ENCODE results near the gene MLANA. TPM values are rescaled to one million over a fixed set of nuclear protein-coding genes. Genes with fewer than 3 reads are reported as not detected.

MLANA gene
- total RNA-seq, 1 experiment from 2014 or later = not detected

DNA sequence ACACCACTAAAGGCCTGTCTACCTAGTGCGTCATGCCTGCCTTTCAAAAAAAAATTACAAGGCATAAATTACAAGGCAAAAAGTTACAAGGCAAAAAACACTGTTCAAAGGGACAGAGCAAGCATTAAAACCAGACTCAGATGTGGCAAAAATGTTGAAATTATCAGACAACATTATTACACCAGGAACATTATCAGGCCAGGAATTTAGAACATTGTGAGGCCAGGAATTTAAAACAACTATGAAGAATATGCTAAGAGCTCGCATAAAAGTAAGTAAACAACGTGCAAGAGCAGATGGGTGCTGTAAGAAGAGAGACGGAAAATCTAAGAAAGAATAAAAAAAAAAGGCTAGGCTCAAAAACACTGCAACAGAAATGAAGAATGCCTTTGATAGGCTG is 18.2 kb upstream of the MLANA start (continued):
- TF ChIP-seq, protein P1, sequence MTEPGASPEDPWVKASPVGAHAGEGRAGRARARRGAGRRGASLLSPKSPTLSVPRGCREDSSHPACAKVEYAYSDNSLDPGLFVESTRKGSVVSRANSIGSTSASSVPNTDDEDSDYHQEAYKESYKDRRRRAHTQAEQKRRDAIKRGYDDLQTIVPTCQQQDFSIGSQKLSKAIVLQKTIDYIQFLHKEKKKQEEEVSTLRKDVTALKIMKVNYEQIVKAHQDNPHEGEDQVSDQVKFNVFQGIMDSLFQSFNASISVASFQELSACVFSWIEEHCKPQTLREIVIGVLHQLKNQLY (CRISPR knock-in tag; IDR thresholded peaks at IDR 0.05) = no peak
- TF ChIP-seq, protein P2, sequence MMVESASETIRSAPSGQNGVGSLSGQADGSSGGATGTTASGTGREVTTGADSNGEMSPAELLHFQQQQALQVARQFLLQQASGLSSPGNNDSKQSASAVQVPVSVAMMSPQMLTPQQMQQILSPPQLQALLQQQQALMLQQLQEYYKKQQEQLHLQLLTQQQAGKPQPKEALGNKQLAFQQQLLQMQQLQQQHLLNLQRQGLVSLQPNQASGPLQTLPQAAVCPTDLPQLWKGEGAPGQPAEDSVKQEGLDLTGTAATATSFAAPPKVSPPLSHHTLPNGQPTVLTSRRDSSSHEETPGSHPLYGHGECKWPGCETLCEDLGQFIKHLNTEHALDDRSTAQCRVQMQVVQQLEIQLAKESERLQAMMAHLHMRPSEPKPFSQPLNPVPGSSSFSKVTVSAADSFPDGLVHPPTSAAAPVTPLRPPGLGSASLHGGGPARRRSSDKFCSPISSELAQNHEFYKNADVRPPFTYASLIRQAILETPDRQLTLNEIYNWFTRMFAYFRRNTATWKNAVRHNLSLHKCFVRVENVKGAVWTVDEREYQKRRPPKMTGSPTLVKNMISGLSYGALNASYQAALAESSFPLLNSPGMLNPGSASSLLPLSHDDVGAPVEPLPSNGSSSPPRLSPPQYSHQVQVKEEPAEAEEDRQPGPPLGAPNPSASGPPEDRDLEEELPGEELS (CRISPR knock-in tag; IDR thresholded peaks at IDR 0.05) = no peak
- TF ChIP-seq, protein P3, sequence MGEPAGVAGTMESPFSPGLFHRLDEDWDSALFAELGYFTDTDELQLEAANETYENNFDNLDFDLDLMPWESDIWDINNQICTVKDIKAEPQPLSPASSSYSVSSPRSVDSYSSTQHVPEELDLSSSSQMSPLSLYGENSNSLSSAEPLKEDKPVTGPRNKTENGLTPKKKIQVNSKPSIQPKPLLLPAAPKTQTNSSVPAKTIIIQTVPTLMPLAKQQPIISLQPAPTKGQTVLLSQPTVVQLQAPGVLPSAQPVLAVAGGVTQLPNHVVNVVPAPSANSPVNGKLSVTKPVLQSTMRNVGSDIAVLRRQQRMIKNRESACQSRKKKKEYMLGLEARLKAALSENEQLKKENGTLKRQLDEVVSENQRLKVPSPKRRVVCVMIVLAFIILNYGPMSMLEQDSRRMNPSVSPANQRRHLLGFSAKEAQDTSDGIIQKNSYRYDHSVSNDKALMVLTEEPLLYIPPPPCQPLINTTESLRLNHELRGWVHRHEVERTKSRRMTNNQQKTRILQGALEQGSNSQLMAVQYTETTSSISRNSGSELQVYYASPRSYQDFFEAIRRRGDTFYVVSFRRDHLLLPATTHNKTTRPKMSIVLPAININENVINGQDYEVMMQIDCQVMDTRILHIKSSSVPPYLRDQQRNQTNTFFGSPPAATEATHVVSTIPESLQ (CRISPR knock-in tag; IDR thresholded peaks at IDR 0.05) = no peak
- TF ChIP-seq MYBL2 (CRISPR knock-in tag; IDR thresholded peaks at IDR 0.05) = no peak

DNA sequence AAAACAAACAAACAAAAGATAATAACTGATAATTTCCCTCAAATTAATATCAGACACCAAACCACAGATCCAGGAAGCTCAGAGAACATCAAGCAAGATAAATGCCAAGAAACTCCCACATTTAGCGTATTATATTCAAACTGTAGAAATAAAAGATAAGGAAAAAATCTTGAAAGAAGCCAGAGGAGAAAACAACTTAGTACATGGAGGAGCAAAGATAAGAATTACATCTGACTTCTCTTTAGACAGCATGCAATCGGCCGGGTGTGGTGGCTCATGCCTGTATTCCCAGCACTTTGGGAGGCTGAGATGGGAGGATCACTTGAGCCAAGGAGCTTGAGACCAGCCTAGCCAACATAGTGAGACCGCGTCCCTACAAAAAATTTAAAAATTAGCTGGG is 17.2 kb upstream of the MLANA start:
- no peaks in the 10 kb centered on the region for H3K36me3 Mint-ChIP-seq
- H3K27ac Mint-ChIP-seq = no peak overlapping the region
- CTCF ChIA-PET = interaction anchor here (1.4 kb wide), 1 partner anchor 13 kb away, joined by 5 read pairs; no protein-coding TSS in a partner anchor
- H3K4me1 Mint-ChIP-seq = peaks cover 5% of the 10 kb centered on the region; the same call in 1 of the 2 replicates
- POLR2A ChIA-PET = no interaction called here
- peaks cover 7% of the 10 kb centered on the region for H3K9me3 Mint-ChIP-seq
- DNase-seq (ENCODE audit: low spot score) (no peak), ATAC-seq (no peak)
- H3K27me3 Mint-ChIP-seq (ENCODE audit: low read depth) = peaks cover 4% of the 10 kb centered on the region
- no peak overlapping the region for H3K4me3 Mint-ChIP-seq
- TF ChIP-seq, protein P3 (CRISPR knock-in tag; IDR thresholded peaks at IDR 0.05) = no peak
- TF ChIP-seq, protein P4, sequence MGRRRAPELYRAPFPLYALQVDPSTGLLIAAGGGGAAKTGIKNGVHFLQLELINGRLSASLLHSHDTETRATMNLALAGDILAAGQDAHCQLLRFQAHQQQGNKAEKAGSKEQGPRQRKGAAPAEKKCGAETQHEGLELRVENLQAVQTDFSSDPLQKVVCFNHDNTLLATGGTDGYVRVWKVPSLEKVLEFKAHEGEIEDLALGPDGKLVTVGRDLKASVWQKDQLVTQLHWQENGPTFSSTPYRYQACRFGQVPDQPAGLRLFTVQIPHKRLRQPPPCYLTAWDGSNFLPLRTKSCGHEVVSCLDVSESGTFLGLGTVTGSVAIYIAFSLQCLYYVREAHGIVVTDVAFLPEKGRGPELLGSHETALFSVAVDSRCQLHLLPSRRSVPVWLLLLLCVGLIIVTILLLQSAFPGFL (CRISPR knock-in tag; IDR thresholded peaks at IDR 0.05; ENCODE audit: borderline replicate concordance) = no peak
- TF ChIP-seq KAT7 (CRISPR knock-in tag; IDR thresholded peaks at IDR 0.05; ENCODE audit: borderline replicate concordance) = no peak
- TF ChIP-seq NR1H2 (CRISPR knock-in tag; IDR thresholded peaks at IDR 0.05) = no peak
- TF ChIP-seq, protein P5, sequence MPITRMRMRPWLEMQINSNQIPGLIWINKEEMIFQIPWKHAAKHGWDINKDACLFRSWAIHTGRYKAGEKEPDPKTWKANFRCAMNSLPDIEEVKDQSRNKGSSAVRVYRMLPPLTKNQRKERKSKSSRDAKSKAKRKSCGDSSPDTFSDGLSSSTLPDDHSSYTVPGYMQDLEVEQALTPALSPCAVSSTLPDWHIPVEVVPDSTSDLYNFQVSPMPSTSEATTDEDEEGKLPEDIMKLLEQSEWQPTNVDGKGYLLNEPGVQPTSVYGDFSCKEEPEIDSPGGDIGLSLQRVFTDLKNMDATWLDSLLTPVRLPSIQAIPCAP (CRISPR knock-in tag; IDR thresholded peaks at IDR 0.05) = no peak
- TF ChIP-seq, protein P6, sequence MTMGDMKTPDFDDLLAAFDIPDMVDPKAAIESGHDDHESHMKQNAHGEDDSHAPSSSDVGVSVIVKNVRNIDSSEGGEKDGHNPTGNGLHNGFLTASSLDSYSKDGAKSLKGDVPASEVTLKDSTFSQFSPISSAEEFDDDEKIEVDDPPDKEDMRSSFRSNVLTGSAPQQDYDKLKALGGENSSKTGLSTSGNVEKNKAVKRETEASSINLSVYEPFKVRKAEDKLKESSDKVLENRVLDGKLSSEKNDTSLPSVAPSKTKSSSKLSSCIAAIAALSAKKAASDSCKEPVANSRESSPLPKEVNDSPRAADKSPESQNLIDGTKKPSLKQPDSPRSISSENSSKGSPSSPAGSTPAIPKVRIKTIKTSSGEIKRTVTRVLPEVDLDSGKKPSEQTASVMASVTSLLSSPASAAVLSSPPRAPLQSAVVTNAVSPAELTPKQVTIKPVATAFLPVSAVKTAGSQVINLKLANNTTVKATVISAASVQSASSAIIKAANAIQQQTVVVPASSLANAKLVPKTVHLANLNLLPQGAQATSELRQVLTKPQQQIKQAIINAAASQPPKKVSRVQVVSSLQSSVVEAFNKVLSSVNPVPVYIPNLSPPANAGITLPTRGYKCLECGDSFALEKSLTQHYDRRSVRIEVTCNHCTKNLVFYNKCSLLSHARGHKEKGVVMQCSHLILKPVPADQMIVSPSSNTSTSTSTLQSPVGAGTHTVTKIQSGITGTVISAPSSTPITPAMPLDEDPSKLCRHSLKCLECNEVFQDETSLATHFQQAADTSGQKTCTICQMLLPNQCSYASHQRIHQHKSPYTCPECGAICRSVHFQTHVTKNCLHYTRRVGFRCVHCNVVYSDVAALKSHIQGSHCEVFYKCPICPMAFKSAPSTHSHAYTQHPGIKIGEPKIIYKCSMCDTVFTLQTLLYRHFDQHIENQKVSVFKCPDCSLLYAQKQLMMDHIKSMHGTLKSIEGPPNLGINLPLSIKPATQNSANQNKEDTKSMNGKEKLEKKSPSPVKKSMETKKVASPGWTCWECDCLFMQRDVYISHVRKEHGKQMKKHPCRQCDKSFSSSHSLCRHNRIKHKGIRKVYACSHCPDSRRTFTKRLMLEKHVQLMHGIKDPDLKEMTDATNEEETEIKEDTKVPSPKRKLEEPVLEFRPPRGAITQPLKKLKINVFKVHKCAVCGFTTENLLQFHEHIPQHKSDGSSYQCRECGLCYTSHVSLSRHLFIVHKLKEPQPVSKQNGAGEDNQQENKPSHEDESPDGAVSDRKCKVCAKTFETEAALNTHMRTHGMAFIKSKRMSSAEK (CRISPR knock-in tag; IDR thresholded peaks at IDR 0.05; ENCODE audit: borderline replicate concordance) = no peak
- no peak for TF ChIP-seq RORB (CRISPR knock-in tag; IDR thresholded peaks at IDR 0.05)
- TF ChIP-seq, protein P7, sequence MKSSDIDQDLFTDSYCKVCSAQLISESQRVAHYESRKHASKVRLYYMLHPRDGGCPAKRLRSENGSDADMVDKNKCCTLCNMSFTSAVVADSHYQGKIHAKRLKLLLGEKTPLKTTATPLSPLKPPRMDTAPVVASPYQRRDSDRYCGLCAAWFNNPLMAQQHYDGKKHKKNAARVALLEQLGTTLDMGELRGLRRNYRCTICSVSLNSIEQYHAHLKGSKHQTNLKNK (CRISPR knock-in tag; IDR thresholded peaks at IDR 0.05) = no peak
- TF ChIP-seq, protein P8, sequence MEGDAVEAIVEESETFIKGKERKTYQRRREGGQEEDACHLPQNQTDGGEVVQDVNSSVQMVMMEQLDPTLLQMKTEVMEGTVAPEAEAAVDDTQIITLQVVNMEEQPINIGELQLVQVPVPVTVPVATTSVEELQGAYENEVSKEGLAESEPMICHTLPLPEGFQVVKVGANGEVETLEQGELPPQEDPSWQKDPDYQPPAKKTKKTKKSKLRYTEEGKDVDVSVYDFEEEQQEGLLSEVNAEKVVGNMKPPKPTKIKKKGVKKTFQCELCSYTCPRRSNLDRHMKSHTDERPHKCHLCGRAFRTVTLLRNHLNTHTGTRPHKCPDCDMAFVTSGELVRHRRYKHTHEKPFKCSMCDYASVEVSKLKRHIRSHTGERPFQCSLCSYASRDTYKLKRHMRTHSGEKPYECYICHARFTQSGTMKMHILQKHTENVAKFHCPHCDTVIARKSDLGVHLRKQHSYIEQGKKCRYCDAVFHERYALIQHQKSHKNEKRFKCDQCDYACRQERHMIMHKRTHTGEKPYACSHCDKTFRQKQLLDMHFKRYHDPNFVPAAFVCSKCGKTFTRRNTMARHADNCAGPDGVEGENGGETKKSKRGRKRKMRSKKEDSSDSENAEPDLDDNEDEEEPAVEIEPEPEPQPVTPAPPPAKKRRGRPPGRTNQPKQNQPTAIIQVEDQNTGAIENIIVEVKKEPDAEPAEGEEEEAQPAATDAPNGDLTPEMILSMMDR (IDR thresholded peaks at IDR 0.05) = no peak
- no peak for TF ChIP-seq FOXP1 (CRISPR knock-in tag; IDR thresholded peaks at IDR 0.05; ENCODE audit: borderline replicate concordance)
- TF ChIP-seq ZNF423 (CRISPR knock-in tag; IDR thresholded peaks at IDR 0.05) = no peak
- no peak for TF ChIP-seq CBFB (CRISPR knock-in tag; IDR thresholded peaks at IDR 0.05; ENCODE audit: low read depth)
- TF ChIP-seq, protein P9, sequence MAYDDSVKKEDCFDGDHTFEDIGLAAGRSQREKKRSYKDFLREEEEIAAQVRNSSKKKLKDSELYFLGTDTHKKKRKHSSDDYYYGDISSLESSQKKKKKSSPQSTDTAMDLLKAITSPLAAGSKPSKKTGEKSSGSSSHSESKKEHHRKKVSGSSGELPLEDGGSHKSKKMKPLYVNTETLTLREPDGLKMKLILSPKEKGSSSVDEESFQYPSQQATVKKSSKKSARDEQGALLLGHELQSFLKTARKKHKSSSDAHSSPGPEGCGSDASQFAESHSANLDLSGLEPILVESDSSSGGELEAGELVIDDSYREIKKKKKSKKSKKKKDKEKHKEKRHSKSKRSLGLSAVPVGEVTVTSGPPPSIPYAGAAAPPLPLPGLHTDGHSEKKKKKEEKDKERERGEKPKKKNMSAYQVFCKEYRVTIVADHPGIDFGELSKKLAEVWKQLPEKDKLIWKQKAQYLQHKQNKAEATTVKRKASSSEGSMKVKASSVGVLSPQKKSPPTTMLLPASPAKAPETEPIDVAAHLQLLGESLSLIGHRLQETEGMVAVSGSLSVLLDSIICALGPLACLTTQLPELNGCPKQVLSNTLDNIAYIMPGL (CRISPR knock-in tag; IDR thresholded peaks at IDR 0.05) = no peak
